Brain microvascular endothelial cell (primary cell): ENCODE measurements around the gene SHISAL1.

ENCODE experiments used
- DNase-seq: peaks from one replicate; pipeline ENCODE4 v3.0.0-alpha.2; 2020
- H3K27ac ChIP-seq: fragments of 250-450 bp; sonication (Bioruptor Pico); 2 replicates; pipeline ENCODE4 v1.5.1; 2020; ENCODE audit warnings: mild to moderate bottlenecking, moderate library complexity
- H3K27me3 ChIP-seq: fragments of 250-450 bp; sonication (Bioruptor Pico); replicated peaks from 2 replicates; pipeline ENCODE4 v1.5.1; 2020; ENCODE audit warnings: mild to moderate bottlenecking
- H3K36me3 ChIP-seq: fragments of 250-450 bp; sonication (Bioruptor Pico); replicated peaks from 2 replicates; pipeline ENCODE4 v1.5.1; 2020; ENCODE audit warnings: mild to moderate bottlenecking
- H3K4me3 ChIP-seq: 2 replicates; pipeline ENCODE4 v1.5.1; 2011; ENCODE audit warnings: low read depth, mild to moderate bottlenecking, control low read depth, low read length, moderate library complexity
- in situ Hi-C: cut with HindIII; loops from 2 replicates; pipeline ENCODE4 v1.10.0; 2017; ENCODE audit warnings: low sequenced_read_pairs, low pct_ligation_motif_present
- TF ChIP-seq, protein P1 (sequence below): IDR thresholded peaks from 2 replicates; pipeline ENCODE4 v1.5.1; 2011; ENCODE audit warnings: low read depth, mild to moderate bottlenecking, moderate library complexity, low read length, control low read depth, inconsistent platforms; ENCODE audit errors: missing control alignments

SHISAL1 gene

GRCh38 chr22:44254811-44255210 lies 57.9 kb downstream of the SHISAL1 start:
- H3K36me3 ChIP-seq: no peaks in the 10 kb centered on the region
- in situ Hi-C loops: no loop called here
- no peak for DNase-seq
- no peak overlapping the region for H3K4me3 ChIP-seq
- TF ChIP-seq, protein P1, sequence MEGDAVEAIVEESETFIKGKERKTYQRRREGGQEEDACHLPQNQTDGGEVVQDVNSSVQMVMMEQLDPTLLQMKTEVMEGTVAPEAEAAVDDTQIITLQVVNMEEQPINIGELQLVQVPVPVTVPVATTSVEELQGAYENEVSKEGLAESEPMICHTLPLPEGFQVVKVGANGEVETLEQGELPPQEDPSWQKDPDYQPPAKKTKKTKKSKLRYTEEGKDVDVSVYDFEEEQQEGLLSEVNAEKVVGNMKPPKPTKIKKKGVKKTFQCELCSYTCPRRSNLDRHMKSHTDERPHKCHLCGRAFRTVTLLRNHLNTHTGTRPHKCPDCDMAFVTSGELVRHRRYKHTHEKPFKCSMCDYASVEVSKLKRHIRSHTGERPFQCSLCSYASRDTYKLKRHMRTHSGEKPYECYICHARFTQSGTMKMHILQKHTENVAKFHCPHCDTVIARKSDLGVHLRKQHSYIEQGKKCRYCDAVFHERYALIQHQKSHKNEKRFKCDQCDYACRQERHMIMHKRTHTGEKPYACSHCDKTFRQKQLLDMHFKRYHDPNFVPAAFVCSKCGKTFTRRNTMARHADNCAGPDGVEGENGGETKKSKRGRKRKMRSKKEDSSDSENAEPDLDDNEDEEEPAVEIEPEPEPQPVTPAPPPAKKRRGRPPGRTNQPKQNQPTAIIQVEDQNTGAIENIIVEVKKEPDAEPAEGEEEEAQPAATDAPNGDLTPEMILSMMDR: no peak
- no peak overlapping the region for H3K27ac ChIP-seq
- peaks cover 2% of the 10 kb centered on the region for H3K27me3 ChIP-seq

- H3K4me3 ChIP-seq: no peak overlapping the region
- H3K27ac ChIP-seq: no peak overlapping the region
- in situ Hi-C loops: no loop called here
- no peaks in the 10 kb centered on the region for H3K27me3 ChIP-seq
- DNase-seq: no peak
- no peaks in the 10 kb centered on the region for H3K36me3 ChIP-seq
- TF ChIP-seq, protein P1: no peak
Measured at GRCh38 chr22:44249376-44250147, 63.2 kb downstream of the SHISAL1 start.

DNA sequence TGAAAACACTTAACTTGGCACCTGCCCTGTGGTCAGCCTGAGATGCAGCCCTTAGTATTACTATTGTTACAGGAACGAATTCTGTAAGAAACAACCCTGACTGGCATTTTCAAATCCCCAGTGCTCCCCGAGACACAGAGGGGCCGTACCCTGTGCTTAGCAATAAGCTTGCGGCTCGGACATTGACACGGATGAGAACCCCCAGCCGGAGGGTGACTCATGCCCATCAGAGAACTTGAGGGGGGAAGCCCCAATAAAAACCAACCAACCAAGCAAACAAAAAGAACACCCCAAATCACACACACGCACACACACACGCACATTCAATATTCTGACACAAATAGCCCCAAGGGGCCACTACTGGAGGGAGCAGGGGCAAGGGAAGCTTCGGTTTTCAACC lies 63.8 kb downstream of the SHISAL1 start:
- Histone ChIP-seq H3K27me3 (no peaks in the 10 kb centered on the region), H3K4me3 (no peak overlapping the region), H3K27ac (no peak overlapping the region), H3K36me3 (no peaks in the 10 kb centered on the region)
- TF ChIP-seq, protein P1: no peak
- DNase-seq: no peak
- in situ Hi-C loops: no loop called here

DNA sequence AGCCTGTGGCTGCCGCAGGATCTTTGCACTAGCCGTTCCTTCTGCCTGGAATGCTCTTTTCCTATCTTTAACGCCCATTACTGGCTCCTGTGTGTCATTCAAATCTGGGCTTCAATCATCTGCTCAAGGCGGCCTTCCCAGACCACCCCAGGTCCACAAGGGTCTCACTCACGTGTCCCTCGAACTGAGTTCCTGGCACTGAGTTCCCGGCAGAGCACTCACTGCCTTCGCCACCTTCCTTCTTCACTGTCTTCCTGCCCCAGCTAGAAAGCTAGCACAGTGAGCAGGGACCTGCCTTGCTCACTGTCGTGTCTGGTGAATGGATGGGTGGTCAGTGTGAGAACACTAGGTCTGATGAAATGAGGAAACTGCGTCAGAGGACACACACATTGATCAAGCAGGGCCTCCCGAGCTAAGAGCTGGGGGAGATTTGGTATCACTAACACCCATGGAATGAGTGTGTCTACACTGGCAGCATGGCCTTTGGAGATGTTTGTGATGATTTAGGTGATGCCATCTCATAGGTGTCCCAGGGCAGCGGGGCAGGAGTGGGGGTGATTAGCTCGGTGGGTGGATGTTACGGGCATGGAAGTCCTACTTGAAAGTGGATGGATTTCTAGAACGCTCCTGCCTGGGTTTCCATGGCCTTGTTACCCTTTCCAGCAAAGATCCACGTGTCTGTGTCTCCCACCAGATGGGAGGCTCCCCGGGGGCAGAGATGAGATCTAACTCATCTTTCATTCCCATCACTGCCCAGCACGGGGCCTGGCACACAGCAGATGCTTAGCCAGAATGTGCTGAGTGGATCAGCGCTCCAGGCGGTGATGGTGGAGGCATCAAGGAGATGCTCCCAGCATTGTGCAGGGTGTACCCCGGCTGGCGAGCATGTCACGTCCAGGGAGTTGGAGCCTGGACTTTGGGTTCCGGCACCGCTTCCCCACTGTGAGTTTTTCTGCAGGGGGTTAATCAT lies 64.5 kb downstream of the SHISAL1 start:
- Histone ChIP-seq H3K27ac (no peak overlapping the region), H3K4me3 (no peak overlapping the region), H3K27me3 (no peaks in the 10 kb centered on the region), H3K36me3 (no peaks in the 10 kb centered on the region)
- DNase-seq: no peak
- in situ Hi-C loops: no loop called here
- TF ChIP-seq, protein P1: no peak

GRCh38 chr22:44247346-44247745 lies 65.4 kb downstream of the SHISAL1 start:
- no peaks in the 10 kb centered on the region for H3K27me3 ChIP-seq
- in situ Hi-C loops: no loop called here
- no peak overlapping the region for H3K27ac ChIP-seq
- no peak for DNase-seq
- TF ChIP-seq, protein P1: no peak
- H3K36me3 ChIP-seq: no peaks in the 10 kb centered on the region
- no peak overlapping the region for H3K4me3 ChIP-seq
